DMS153 treated with DMSO at 0.1 percent for 48 hours (cell line): ENCODE data around the gene ERRFI1.

ENCODE experiments used
- DNase-seq: peaks from one replicate; lab custom pipeline; 2025; ENCODE audit not compliant: unreplicated experiment; lab: John Stamatoyannopoulos, UW

The ERRFI1 gene

DNA sequence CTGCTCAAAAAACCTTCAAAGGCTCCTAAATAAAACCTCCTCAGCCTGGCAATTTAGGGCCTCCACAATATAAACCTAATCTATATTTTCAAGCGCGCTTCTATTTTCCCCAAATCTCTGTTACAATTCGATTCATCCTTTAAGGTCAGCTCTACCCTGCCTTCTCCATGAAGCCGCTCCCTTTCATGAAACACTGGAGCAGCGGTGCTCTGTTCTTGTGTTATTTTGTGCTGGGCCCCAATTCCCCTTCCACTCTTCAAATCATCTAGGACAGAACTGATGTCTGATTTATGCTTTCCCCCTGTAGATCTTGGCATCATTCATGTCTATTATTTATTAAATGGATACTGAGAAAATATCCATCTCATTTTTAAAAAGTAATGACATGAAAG is 6.9 kb downstream of the ERRFI1 start:
- no peak for DNase-seq

DNA sequence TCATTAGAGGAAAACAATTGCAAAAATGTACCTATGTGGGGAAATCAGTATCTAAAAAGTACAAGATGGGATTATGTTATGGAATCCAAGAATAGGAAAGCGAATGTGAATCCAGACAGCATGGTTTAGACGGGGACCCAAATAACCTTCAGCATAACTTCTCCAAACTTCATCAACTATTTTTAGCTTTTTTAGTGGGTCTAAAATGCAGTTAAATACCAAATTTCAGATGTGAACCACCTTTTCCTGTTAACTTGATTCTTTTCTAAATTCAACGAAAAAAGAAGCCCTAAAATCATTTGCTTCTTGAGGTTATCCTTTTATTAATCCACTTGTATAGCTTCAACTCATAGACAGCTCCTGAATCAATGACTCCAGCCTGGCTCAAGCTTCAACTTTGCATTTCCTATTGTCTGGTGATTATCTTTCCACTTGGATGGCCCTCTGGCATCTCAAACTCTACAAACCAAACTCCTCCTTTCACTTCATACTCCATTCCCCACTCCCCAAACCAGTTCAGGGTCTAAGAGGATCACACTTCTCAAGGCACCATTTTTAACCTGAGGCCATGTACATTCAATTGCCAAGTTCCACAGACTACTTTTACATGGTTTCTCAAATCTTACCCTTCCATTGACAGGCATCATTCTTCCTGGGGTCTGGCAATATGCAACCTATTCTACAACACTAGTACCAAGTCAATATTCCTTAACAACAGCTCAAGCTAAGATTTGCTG is 7.4 kb downstream of the ERRFI1 start:
- no peak for DNase-seq

DNA sequence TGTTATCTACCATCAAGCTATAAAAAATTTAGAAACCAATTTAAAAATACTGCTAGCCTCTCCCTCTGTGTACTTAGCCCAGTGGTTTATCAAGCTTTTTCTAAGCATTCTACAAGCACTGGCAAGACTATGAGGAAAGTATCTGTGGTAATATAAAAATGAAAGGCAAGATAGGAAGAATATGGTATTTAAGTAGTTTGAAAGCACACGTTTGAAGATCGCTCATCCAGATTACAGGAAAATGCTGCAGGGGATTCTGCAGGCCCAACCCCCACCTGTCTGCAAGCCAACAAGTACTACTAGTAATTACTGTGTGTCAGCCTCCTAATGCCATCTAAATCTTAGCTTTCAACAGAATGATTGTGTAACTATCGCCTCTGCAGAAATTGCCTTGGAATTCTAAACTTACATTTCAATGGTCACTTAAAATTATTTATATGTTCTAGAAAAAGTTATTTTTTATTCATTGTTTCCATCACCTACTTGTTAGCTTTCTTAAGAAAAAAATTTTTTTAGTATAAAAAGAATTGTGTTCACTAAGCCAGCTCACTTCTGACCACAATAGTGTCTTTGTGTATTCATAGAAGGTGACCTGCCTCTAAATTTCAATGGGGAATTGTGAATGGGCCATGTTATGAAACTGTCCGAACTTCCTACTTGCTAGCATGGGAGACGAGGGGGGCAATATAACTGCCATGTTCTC is 8.5 kb downstream of the ERRFI1 start:
- no peak for DNase-seq

DNA sequence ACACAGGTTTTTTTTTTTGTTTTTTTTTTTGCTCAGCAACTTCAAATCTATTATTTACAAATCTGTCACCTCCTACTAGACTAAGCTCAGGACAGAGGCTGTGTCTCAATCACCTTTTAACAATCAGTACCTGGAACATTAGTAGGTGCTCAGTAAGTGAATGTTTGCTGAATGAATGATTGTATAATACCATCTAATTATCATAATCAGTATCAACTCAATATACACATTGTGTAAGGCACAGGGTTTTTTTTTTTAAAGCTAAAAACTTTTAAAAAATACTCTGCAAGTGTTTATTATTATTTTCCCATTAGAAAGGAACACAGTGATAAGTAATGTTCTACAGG is 9.2 kb downstream of the ERRFI1 start:
- no peak for DNase-seq

DNA sequence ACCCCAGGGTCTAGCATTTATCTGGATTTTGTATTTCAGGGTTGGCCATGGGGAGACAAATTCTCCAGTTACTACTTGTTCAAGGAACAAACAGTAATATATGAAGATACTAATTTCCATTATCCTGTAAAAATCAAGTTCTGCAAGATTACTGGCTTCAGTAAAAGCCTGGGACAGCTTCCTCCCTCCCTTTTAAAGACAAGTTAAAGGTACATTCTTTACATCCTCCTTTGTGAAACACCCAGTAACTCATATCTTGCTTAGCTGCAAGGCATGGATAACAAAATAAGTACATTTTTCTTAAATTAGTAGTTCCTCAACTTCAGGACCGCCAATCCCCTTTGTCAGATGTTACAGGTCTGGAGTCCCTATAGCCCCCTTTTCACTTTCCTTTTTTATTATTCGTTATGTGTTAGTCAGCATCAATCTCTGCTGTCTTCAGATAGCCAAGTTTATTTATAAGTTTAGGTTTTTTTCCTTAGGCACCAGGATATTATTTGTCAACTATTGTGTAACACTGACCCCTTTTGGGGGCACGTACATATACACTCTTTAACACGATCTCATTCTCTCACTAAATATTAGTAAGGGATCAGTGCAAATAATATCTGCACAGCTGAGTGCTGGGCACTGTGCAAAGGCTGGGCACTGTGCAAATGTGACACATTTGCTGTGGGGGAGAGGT is 9.8 kb downstream of the ERRFI1 start:
- no peak for DNase-seq

DNA sequence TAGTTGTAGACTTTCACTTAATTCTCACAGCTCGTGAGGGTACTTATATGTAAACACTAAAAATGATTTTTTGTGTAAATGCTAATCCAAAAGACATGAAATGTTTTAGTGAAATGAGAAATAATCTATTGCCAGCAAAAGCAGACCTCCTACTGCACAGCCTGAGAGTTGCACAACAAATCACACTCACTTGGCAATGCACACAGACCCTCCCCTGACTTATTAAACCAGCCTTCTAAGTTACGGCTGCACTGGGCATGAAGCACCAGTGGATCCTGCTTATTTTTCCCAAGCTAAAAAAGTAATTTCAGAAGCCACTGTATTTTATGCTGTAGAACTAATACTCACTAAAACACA is 10.3 kb downstream of the ERRFI1 start:
- no peak for DNase-seq

DNA sequence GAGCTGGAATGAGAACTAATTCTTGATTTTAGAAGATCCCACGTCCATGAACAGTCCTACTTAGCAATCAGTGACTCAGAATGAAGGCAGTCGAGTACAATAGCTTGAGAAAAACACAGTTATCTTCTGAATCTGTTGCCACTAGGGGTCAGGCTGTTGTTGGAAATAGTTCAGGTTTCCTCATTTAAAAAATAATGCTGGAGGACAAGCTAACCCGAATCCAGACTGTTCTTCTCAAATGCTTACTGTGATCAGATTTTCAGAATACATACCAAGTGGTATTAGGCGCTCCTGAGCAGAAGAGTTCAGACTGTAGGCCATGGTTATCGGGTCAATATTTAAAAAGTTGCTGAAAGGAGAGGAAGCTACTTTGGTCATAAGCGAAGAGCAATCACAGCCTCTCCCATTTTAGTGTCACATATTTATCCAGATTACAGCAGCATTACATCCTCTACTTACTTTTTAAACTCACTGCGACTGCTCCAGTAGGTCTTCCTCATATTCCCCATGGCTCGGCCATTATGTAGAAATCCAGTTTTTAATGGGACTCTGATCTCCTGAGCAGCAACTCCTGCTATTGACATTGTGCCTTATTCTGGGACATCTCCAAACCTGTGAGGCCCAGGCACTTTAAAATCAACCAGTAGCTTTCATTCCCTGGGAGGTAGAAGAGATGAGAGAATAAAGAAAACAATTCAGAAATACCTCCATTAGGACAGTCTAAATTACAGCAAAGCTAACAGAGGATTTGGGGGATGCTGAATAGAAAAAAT is 10.9 kb downstream of the ERRFI1 start:
- DNase-seq: peak; percentile 79

DNA sequence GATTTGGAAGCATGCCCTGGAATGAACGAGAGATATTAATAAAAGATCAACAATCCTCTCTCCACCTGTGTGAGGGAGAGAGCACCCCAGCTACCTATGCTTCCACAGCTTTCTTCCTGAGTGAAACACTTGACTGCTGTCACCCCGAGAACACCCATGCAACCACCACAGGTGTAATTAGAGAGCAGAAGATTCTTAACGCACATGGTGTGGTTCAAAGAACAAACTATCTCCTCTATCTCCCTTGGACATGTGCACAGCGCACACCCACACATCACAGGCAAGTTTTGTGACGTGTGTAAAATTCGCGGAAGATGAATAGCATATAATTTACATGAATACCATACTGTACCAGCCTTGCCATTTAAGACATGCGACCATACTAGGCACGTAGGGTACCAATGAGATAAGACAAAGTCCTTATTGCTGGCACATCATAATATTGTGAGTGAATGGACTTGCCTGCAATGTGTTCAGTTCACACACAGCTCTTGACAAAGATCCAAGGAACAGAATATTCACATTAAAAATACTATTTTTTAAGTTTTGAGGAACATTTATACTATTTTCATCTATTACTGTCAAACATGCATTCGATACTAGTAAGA is 11.6 kb downstream of the ERRFI1 start:
- DNase-seq: no peak

DNA sequence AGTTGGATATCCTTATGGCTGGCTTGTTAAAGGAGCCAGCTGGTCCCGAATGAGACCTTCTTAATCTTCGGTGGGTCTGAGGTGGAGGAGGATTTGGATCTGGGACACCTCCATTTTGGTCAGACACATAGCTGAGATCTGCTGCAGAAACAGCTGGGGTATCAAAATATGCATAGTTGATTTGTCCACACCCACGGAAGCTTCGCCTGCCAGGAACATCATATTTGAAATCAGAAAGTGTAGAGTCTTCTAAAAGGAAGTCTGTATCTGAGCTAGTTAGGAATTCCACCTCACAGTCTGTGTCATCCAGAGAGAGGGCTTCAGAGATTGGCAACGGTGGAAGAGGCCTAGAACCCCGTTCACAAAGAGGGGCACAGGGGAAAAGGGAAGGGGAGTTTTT is 12.3 kb downstream of the ERRFI1 start:
- DNase-seq: no peak

DNA sequence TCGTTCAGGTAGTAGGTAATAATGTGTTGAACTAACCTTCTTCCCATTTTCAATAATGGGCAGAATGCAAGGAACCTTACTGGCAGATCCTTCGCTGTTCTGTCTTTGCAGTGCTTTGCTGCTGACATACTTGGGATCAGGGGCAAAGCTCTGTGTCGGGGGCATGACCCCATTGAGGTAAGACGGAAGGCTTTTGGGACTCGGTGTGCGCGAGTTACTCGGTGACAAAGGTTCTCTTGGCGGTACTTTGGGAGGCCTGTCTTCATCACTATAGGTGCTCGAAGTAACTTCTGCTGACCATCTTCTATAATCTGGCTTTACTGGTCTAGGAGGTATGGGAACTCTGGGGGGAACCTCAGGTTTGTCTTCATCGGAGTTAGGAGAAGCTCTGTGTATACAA is 12.7 kb downstream of the ERRFI1 start:
- no peak for DNase-seq

DNA sequence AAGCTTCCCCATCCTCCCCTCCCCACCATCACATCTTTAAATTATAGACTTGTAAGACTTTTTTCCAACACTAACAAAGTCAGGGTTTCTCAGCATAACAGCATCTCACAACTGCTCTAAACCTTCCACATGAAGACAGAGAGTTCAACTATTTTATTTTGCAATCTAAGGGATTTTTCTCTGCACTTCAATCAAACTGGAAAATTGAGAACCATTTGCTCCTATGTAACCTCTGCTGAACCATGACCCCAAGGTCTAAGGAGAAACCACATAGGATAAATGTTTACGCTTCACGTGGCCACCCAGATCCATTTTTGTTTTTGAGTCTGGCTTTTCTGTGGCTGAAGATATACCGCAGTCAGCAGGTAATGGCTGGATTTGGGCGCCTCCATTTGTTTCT is 13.2 kb downstream of the ERRFI1 start:
- no peak for DNase-seq

DNA sequence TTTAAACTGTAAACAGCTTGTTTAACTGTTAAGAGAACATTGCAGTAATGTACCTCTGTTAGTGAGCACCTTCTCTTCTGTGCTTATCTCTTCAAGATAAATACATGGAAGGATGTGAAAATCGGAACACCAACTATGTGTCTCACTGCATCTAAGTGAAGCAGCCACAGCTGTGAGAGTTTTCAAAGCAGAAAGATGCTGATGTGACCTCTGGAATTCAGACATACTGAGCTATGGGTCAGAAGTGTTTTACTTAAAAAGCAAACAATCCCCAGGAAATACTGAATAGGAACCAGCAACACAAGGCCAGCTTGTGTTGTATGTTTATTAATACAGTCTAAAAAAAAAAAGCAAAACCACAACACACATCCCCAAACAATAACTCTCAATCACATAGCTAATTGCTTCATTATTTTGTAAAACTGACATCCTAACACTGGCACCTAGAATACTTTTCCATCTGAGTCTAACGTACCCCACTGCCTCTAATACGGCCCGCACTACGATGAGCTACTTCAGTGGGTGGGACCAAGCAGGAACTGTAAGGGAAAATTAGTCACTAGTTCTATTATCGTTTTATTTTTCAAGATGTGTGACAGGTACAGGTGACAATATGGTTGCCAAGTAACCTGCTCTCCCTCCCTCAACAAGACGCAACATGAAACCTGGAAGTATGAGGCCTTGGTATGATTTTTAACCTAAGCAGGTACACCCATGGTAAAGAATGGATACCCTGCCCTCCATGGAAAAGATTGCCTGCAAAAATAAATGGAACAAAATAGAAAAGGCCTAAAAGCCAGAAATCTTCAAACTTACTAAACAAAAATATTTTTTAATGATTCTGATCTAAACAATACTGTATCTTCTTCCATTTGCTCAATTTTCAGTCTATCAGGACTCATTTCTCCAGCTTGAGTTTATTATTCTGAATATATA is 13.9 kb downstream of the ERRFI1 start:
- no peak for DNase-seq

DNA sequence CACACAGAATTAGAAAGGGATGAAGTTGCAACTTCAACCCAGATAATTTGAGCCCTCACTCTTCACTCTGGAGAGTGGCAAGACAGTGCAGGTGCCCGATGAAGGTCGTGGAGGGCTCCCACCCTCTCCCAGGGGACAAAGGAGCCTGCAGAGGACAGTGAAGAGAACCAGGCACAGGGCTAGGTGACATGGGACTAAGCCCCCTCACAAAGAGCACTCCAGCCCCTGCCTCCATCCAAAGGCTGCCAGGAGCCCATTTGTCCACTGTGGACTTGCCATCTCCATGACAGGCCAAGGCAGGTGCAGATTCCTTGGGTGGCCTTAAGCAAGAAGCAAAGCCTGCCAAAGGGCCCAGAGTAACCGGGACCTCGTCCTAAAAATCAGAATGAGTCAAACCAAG is 15.1 kb downstream of the ERRFI1 start:
- no peak for DNase-seq

DNA sequence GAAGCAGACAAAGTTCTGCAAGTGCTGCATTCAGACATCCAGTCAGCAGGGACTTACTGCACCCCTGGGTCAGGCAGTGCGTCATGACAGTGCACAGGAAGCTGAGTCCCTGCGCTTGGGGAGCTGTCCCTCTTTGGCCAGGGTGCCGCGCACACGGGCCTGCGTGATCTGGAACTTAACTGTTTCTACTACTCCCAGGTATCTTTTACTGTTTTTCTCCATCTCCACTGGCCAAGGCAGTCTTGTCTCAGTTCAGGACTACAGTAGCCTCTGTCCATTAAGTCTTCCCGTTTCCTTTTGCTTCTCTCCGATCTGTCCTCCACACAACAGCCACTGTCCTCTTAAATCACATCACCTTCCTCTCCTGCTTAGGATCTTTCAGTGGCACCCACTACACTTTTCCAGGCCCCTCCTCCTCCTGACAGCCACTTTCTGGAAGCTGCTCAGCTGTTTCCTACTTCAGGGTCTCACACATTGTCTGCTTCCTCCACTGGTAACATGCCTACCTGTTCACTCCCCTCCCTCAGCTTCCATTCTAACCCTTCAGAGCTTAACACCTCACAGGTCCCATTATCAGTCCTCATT is 15.9 kb downstream of the ERRFI1 start:
- DNase-seq: no peak

DNA sequence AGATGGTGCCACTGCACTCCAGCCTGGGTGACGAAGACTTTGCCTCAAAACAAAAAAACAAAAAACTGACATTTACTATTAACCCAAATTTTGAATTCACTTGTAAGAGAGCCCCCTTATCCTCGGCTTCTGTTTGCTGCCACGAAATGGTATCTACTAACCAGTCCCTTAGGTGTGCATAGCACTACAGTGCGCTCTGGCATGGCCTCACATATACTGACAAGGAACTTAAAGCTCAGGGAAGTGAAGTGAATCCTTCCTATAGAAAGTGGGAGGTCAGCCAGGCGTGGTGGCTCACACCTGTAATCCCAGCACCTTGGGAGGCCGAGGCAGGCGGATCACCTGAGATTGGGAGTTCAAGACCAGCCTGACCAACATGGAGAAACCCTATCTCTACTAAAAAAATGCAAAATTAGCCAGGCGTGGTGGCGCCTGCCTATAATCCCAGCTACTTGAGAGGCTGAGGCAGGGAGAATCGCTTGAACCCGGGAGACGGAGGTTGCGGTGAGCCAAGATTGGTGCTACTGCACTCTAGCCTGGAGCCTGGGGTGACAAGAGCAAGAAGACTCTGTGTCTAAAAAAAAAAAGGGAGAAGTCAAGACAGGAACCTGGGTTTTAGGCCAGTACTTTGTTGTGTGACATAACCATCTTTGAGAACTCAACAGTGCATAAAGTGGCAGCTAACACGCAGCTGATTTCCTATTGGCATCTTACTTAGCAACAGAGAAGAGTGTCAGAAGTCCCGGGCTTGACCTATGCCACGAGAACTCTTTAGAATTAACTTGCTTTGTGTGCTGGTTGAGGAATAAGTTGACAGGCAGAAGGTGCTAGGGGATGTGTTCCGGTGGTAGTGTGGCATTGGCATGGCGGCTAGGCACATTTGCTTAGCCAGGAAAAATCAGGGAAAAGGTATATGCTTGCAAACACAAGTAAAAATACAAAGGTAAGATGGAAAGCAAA is 16.8 kb downstream of the ERRFI1 start:
- no peak for DNase-seq

DNA sequence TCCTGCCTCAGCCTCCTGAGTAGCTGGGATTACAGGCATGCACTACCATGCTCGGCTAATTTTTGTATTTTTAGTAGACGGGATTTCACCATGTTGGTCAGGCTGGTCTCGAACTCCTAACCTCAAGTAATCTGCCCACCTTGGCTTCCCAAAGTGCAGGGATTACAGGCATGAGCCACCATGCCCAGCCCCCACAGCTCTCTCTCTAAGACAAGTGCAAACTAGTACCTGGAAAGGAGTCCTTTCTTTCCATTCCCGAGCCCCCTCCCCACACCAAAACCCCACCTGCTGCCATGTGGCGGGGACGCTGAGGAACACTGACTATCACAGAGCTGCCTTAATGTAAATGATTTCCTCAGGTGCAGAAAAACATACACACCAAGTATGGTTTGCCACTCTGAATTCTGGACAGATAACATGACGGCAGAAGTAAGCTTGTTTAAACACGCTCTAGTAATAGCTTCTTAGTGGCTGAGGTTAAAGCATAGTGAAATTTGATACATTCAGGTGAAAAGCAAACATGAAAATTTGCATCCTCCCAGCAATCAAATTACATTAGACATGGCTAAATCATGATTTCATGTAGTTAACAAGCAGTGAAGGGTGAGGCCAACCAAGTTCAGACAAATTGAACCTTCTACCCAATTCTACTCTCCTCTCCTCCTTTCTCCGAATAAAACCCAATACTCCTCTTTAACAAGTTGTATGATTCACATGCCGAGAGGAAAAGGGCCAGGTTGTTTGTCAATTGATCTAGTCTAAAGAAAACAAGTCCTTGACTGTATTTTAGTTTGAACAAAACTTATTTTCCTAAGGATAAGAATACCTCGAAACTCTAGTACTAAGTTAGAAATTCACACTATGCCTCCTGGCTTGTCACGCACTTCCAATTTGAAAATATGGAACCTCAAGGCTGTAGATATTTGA is 19.8 kb downstream of the ERRFI1 start:
- peak; percentile 93 for DNase-seq

DNA sequence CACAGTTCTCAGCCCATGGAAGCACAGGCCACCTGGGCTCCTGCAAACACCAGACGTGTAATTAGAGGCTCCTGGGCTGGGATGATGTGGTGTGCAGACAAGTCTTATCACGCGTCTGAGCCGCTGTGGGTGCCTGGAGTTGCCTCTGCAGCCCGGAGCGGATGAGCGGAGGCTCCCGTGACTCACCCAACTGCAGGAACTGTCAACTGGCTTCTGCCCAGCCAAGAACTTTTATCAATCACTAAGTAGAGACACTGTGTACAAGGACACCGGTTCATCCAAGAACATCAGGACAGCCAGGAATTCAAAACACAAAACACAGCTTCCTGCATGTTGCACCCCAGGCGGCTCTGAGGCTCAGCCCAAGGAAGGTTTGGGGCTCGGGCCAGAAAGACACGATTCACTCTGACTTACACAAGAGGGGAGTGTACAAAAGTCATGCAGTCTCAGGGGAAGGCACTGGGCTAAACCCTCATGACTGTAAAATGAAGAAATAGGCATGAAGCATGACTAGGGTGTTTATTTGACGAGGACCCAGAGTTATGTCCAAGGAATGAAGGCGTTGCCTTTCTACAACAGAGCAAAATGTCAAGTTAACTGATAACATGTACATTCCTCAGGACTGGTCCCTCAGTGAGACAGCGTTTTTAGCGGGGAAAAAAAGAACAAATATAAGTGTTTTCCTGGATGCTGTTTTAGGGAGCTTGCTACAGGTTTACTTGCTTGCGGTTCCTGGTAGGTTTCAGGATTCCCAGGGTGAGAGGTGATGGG is 21.1 kb downstream of the ERRFI1 start:
- DNase-seq: peak; percentile 83
